Bronchial epithelial cell (primary cell): Measurements from ENCODE around the gene NRBP1. TPM values are rescaled to one million over a fixed set of nuclear protein-coding genes. Genes with fewer than 3 reads are reported as not detected.
"Not testable (repeated sequence)": the region's sequence is repeated elsewhere in the genome, so short reads cannot be mapped to it uniquely, and the experiment has no call there.

Experiments
- DNase-seq: peaks from one replicate; pipeline ENCODE4 v3.0.0-alpha.2; 2010; ENCODE audit warnings: low read depth
- FAIRE-seq: peaks from 2 replicates; lab custom pipeline; 2011; peaks lifted over from hg19 to GRCh38; lab: Jason Lieb, UNC
- H3K27me3 ChIP-seq: 2 replicates; pipeline ENCODE4 v1.5.1; 2011; ENCODE audit warnings: low read length; ENCODE audit not compliant: control insufficient read depth, insufficient read depth
- H3K36me3 ChIP-seq: 2 replicates; pipeline ENCODE4 v1.5.1; 2011; ENCODE audit warnings: low read length; ENCODE audit not compliant: control insufficient read depth, insufficient read depth
- H3K4me3 ChIP-seq: 2 replicates; pipeline ENCODE4 v1.5.1; 2011; ENCODE audit warnings: mild to moderate bottlenecking, low read depth, low read length, control low read depth
- CTCF ChIP-seq: IDR thresholded peaks from 2 replicates; pipeline ENCODE4 v1.5.1; 2011; ENCODE audit warnings: mild to moderate bottlenecking, moderate library complexity, low read length, control low read depth, inconsistent platforms; ENCODE audit not compliant: insufficient read depth, severe bottlenecking
- total RNA-seq: library from RNA; depleted of rRNA; stranded (reverse); fragments of >200 nt; gene quantifications from 2 replicates; pipeline ENCODE4 v1.2.1, GENCODE V29; 2014

NRBP1 gene
- total RNA-seq, 1 donor from 2014 or later = 93.7 TPM

- no peaks in the 10 kb centered on the region for H3K27me3 ChIP-seq
- TF ChIP-seq CTCF = no peak
- FAIRE-seq (no peak), DNase-seq (peak; percentile 35)
- no peaks in the 10 kb centered on the region for H3K36me3 ChIP-seq
- H3K4me3 ChIP-seq = no peak overlapping the region
Observed at GRCh38 chr2:27420996-27421395, 7.4 kb upstream of the NRBP1 start.

- Histone ChIP-seq H3K27me3 (no peaks in the 10 kb centered on the region), H3K36me3 (no peaks in the 10 kb centered on the region), H3K4me3 (no peak overlapping the region)
- TF ChIP-seq CTCF = no peak
- FAIRE-seq (no peak), DNase-seq (no peak)
Observed at GRCh38 chr2:27421660-27422250, 6.7 kb upstream of the NRBP1 start.

- Histone ChIP-seq H3K36me3 (no peaks in the 10 kb centered on the region), H3K27me3 (no peaks in the 10 kb centered on the region), H3K4me3 (no peak overlapping the region)
- no peak for TF ChIP-seq CTCF
- DNase-seq (no peak), FAIRE-seq (no peak)
Observed at GRCh38 chr2:27422958-27423357, 5.5 kb upstream of the NRBP1 start.

GRCh38 chr2:27425039-27425438 lies 3.4 kb upstream of the NRBP1 start:
- not testable (repeated sequence) for FAIRE-seq

GRCh38 chr2:27427863-27428212 lies 593 bp upstream of the NRBP1 start:
- Histone ChIP-seq H3K4me3 (peak overlapping the region; percentile 97), H3K36me3 (peaks cover 2% of the 10 kb centered on the region), H3K27me3 (no peaks in the 10 kb centered on the region)
- TF ChIP-seq CTCF = no peak
- DNase-seq (no peak), FAIRE-seq (no peak)

More at GRCh38 chr2:27425039-27425438, 3.4 kb upstream of the NRBP1 start:
- H3K4me3 ChIP-seq, H3K36me3 ChIP-seq, H3K27me3 ChIP-seq, DNase-seq: not testable (repeated sequence)

- Histone ChIP-seq H3K27me3 (no peaks in the 10 kb centered on the region), H3K4me3 (peak overlapping the region; percentile 97), H3K36me3 (peaks cover 5% of the 10 kb centered on the region)
- FAIRE-seq (no peak), DNase-seq (peak; percentile 72)
- TF ChIP-seq CTCF = no peak
Observed at GRCh38 chr2:27428978-27429541, 629 bp downstream of the NRBP1 start.
